Esophagus muscularis mucosa (tissue), 3 donors: ENCODE results near the gene PPP4R1.

Source experiments
- POLR2AphosphoS5 ChIP-seq, 2 donors: sonication (generic); formaldehyde crosslinking; IDR thresholded peaks; one replicate each; pipeline ENCODE4 v1.6.1; 2017; ENCODE audit warnings: antibody characterized with exemption in 2 of 2
- TF ChIP-seq, protein P1 (sequence below), 3 experiments: fragments of 200-600 bp in 2 of 3; fragments of 450-650 bp in 1 of 3; sonication (generic) in 2 of 3; IDR thresholded peaks; one replicate each; pipeline ENCODE4 v1.5.1; 2017 to 2019; ENCODE audit warnings: antibody characterized with exemption in 3 of 3, mild to moderate bottlenecking in 2 of 3, moderate library complexity in 1 of 3

DNA sequence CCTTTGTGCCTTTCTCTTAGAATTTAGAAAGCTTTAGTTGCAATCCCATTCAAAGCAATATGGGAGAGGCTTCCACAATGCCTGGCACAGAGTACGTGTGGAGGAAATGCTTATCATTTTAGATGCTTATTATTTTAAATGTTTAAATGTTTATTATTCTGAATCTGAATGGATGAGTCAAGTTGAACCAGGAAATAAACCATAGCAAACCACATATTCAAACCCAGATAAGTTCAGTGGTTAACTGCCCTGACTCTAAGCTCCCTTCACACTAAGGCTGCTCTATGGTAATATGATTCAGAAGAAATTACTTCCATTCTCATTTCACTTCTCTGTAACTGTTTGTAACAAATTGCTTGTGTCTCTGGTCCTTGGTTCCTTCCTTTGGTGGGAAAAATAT is 5.2 kb upstream of the PPP4R1 start:
- no peak for TF ChIP-seq POLR2AphosphoS5 (IDR thresholded peaks at IDR 0.05)
- TF ChIP-seq, protein P1, sequence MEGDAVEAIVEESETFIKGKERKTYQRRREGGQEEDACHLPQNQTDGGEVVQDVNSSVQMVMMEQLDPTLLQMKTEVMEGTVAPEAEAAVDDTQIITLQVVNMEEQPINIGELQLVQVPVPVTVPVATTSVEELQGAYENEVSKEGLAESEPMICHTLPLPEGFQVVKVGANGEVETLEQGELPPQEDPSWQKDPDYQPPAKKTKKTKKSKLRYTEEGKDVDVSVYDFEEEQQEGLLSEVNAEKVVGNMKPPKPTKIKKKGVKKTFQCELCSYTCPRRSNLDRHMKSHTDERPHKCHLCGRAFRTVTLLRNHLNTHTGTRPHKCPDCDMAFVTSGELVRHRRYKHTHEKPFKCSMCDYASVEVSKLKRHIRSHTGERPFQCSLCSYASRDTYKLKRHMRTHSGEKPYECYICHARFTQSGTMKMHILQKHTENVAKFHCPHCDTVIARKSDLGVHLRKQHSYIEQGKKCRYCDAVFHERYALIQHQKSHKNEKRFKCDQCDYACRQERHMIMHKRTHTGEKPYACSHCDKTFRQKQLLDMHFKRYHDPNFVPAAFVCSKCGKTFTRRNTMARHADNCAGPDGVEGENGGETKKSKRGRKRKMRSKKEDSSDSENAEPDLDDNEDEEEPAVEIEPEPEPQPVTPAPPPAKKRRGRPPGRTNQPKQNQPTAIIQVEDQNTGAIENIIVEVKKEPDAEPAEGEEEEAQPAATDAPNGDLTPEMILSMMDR (IDR thresholded peaks at IDR 0.05) = no peak
